GM21576 (cell line): ENCODE results near the gene CCNDBP1.
A peak's percentile ranks its signal among the peaks of the same experiment; 100 is the strongest.
"Not testable (repeated sequence)": the region's sequence is repeated elsewhere in the genome, so short reads cannot be mapped to it uniquely, and the experiment has no call there.

Experiments used
- ATAC-seq: cut with Tn5 transposase; IDR thresholded peaks from one replicate; pipeline ENCODE4 v1.9.1; 2021; ENCODE audit warnings: mild to moderate bottlenecking, moderate library complexity; ENCODE audit not compliant: unreplicated experiment

CCNDBP1 gene, protein sequence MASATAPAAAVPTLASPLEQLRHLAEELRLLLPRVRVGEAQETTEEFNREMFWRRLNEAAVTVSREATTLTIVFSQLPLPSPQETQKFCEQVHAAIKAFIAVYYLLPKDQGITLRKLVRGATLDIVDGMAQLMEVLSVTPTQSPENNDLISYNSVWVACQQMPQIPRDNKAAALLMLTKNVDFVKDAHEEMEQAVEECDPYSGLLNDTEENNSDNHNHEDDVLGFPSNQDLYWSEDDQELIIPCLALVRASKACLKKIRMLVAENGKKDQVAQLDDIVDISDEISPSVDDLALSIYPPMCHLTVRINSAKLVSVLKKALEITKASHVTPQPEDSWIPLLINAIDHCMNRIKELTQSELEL

DNA sequence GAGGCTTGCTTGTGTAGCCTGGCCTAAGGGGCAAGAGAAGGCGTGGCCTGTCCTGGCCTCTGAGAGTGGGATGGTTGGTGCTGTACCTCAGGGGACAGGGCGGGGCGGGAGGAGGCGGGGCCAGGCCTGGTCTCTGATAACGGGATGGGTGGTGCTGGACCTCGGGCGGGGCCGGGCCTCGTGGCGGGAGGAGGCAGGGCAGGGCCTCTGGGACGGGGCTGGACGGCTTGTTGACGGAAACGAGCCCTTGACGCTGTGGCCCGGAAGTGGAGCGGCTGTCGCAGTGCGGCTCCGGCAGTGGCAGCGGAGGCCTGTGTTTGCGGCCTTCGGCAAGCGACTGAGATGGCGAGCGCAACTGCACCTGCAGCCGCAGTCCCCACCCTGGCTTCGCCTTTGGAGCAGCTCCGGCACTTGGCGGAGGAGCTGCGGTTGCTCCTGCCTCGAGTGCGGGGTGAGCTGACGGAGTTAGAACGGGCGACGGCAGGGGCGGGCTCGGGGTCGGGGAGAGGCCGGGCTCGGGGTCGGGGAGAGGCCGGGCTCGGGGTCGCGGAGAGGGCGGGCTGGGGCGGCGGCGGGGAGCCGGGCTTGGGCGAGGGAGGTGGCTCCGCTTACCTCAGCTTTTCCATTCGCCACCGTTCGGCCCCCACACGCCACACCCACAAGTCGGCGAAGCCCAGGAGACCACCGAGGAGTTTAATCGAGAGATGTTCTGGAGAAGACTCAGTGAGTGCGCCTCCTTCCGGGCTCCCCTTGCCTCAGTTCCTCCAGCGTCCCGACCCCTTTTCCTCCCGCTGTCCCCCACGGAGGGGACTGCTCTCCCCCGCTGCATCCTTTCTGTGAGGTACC is at the start of gene CCNDBP1:
Gene CCNDBP1, plus strand, starts transcription at position 247 of the 846 bp plus-strand sequence. Its CDS starts 96 bp downstream, at position 343.
- peak; percentile 93 for ATAC-seq

DNA sequence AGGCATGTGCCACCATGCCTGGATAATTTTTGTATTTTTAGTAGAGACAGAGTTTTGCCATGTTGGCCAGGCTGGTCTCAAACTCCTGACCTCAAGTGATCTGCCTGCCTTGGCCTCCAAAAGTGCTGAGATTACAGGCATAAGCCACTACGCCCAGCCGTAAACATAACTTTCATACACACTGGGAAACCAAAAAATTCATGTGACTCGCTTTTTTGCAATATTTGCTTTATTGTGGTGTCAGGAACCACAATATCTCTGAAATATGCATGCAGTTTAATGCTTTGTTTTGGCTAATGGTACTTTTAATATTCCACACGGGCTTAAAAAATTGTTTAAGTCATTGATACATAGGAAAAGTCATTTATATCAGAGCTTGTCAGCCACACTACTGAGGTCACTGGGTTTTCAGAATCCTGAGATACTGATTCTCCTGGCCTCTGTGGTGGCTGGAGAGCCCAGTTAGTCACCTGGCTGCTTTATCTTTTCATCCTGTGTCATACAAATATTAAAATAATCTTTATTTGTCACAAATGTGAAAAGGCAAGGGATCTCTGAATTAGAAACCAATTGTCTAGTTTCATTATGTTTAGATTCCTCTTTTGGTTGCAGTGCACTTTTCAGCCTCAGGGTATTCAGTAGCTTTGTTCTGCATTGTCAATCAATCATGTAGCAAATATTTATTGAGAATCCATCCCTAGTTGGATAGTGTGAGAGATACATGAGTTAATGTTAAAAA is 41.8 kb upstream of the CCNDBP1 start:
- no peak for ATAC-seq

DNA sequence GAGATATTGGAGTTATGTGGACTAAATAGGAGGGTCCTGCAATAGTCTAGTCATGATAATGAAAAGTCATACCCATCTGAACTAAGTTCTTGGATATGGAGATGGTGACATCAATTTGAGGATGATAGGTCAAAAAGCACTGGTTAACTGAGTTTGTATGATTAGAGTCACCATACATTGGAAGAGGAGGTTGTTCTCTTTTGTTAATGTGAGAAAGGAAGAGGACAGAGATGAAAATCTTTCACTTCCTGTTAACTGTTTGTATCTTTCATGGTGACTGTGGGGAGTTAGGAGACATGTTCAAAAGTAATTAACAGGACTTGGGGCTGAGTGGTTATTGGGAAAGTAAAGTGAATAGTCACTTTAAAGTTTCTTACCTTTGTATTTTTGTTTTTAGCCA is 40.7 kb upstream of the CCNDBP1 start:
- no peak for ATAC-seq

DNA sequence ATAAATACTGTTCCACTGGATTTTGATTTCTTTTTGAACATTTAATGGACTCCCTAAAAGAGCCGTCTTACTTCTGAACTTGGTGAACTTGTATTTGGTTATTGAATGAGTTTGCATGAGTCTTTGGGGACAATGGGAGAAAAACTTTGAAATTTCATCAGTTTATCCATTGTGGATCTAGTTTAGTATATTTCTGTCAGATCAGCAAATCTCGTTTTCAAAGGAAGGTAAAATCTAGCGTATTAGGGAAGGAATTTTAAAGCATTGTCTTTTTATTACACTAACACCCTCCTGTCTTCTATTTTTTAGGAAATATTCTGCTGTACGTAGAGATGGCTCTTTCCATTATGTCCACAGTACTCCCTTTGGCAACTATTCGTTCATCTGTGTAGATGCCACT is 39.0 kb upstream of the CCNDBP1 start:
- no peak for ATAC-seq

DNA sequence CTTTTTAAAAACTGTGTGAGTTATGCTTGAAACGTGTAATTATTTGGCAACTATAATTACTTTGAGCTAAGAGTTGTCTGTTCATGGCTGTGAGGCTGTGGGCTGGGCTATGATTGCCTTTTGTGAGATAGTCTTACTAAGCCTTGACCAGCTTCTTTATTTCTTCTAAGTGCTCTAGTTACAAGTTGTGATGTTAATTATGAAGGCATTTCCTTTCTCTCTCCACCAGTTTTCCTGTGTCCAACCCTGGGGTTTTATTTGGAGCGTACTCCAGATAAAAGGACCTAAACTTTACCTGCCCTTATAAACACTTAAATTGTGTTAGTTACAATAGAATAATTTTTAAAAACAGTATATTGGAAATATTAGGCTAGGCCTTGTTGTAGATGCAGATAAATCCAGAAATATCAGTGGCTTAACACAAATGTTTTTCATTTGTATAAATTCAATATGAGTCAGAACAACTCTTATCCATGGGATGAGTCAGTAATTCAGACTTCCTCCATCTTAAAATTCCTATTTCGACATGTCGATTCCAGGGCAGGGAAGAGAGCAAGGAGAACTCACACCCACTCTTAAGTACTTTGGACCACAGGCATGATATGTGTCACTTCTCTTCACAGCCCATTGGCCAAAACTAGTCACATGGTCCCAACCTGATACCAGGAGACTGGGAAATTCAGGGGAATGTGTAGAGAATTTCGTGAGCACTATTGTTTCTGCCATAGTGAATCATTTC is 34.8 kb upstream of the CCNDBP1 start:
- no peak for ATAC-seq

DNA sequence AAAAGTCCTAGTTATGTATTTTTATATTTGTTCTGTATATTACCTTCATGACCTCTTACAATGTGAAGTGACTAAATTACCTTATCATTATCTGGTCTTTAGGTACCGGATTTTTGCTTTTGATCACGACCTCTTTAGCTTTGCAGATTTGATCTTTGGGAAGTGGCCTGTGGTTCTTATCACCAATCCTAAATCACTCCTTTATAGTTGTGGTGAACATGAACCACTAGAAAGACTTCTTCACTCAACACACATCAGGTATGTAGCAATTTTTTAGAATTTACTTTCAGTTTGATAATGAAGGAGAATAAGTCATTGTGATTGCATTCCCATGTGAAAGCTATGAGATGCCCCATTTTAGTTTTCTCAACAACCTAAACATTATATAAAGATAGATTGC is 33.5 kb upstream of the CCNDBP1 start:
- ATAC-seq = no peak

DNA sequence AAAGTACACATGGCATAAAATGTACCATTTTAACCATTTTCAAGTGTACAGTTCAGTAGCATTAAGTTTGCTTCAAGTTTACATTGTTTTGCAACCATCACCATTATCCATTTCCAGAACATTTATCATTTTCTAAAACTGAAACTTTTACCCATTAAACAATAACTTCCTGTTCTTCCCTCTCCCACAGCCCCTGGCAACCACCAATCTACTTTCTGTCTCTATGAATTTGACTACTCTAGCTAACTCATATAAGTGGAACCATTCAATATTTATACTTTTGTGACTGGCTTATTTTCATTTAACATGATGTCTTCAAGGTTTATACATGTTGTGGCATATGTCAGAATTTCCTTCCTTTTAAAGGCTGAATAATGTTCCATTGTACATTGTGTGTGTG is 31.9 kb upstream of the CCNDBP1 start:
- no peak for ATAC-seq

DNA sequence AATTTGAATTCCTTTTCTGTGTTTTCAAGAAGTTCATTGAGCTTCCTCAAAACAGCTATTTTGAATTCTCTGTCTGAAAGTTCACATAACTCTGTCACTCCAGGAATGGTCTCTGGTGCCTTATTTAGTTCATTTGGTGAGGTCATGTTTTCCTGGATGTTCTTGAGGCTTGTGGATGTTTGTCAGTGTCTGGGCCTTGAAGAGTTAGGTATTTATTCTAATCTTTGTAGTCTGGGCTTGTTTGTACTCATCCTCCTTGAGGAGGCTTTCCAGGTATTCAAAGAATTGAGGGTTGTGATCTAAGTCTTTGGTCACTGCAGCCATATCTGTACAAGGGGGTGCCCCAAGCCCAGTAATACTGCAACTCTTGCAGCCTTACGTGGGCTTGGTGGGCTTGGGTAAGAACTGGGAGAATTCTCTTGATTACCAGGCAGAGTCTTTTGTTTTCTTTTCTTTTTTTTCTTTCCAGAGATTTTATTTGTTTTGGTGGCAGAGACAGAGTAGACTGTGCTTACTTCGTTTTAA is 19.3 kb upstream of the CCNDBP1 start:
- no peak for ATAC-seq

DNA sequence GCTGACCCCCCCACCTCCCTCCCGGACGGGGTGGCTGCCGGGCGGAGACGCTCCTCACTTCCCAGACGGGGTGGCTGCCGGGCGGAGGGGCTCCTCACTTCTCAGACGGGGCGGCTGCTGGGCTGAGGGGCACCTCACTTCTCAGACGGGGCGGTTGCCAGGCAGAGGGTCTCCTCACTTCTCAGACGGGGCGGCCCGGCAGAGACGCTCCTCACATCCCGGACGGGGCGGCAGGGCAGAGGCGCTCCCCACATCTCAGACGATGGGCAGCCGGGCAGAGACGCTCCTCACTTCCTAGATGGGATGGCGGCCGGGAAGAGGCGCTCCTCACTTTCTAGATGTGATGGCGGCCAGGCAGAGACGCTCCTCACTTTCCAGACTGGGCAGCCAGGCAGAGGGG is 17.9 kb upstream of the CCNDBP1 start:
- ATAC-seq = not testable (repeated sequence)

DNA sequence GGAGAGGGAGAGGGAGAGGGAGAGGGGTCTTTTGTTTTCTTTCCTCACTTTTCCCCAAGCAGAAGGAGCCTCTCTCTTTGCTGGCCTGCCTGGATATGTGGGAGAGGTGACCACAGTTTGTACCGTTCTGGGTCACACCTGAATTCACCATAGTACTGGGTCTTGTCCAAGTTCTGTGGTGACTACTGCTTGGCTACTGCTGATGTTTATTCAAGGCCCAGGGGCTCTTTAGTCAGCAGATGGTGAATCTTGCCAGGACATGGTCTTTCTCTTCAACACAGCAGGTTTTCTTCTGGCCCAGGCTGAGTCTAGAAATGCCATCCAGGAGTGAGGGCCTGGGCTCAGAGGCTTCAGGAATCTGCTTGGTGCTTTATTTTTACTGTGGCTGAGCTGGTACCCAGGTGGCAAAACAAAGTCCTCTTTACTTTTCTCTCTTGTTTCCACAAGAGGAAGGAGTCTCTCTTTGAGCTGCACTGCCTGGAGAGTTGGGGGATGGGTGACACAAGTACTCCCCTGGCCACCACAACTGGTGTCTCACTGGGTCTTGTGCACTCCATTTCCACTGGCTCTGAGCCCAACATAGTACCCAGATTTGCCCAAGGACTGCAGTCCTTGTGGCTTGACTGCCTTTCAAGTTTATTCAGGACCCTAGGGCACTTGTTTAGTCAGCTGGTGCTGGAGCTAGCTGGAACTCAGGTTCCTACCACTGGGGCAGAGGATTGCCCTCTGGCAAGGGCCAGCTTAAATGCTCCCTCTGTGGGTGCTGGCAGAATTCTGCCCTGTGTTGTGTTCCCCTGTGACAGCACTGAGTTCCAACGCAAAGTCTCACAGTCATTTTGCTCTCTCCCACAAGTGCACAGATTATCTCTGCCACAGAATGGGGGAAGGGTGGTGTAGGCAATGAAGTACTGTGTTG is 16.8 kb upstream of the CCNDBP1 start:
- no peak for ATAC-seq

DNA sequence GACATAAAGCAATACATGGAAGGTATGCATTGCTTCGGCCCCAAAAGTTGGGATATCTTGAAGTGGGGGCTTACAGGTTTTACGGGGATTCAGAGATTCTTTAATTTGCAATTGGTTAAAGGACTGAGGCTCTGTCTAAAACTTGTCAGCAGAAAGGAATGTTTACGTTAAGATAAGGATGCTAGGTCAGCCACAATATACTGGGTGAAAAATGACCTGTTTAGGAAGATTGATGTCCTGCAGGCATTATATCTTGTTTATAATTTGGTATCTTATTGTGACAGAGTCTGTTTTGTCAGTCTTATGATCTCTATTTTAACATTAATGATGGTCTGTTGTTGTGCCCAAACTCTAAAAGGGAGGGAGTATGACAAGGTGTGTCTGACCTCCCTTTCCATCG is 15.3 kb upstream of the CCNDBP1 start:
- ATAC-seq = no peak

DNA sequence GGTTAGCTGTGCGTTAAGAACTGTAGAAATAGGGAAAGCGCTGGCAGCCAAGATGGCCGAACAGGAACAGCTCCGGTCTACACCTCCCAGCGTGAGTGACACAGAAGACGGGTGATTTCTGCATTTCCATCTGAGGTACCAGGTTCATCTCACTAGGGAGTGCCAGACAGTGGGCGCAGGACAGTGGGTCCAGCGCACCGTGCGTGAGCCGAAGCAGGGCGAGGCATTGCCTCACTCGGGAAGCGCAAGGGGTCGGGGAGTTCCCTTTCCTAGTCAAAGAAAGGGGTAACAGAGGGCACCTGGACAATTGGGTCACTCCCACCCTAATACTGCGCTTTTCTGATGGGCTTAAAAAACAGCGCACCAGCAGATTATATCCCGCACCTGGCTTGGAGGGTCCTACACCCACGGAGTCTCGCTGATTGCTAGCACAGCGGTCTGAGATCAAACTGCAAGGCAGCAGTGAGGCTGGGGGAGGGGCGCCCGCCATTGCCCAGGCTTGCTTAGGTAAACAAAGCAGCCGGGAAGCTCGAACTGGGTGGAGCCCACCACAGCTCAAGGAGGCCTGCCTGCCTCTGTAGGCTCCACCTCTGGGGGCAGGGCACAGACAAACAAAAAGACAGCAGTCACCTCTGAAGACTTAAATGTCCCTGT is 9.4 kb upstream of the CCNDBP1 start:
- ATAC-seq = not testable (repeated sequence)

DNA sequence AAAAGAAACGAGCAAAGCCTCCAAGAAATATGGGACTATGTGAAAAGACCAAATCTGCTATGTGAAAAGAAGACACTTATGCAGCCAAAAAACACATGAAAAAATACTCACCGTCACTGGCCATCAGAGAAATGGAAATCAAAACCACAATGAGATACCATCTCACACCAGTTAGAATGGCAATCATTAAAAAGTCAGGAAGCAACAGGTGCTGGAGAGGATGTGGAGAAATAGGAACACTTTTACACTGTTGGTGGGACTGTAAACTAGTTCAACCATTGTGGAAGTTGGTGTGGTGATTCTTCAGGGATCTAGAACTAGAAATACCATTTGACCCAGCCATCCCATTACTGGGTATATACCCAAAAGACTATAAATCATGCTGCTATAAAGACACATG is 8.1 kb upstream of the CCNDBP1 start:
- ATAC-seq = not testable (repeated sequence)

DNA sequence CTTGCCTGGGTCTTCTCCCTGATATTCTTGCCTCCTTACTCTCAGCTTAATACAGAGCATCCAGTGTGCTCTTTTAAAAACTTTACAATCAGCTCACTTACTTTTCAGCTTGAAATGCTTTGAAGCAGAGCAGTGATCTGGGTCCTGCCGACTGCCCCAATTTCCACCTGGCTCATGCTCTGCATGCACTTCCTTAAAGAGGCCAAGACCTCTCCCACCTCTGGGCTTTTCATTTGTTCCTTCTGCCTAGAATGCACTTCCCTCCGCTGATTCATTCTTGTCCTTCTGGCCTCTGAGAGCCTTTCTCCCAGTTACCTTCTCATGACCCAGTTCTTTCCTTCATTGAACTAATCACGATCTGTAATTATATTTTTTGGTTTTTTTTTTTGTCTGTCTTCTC is 1.9 kb upstream of the CCNDBP1 start:
- ATAC-seq = no peak

DNA sequence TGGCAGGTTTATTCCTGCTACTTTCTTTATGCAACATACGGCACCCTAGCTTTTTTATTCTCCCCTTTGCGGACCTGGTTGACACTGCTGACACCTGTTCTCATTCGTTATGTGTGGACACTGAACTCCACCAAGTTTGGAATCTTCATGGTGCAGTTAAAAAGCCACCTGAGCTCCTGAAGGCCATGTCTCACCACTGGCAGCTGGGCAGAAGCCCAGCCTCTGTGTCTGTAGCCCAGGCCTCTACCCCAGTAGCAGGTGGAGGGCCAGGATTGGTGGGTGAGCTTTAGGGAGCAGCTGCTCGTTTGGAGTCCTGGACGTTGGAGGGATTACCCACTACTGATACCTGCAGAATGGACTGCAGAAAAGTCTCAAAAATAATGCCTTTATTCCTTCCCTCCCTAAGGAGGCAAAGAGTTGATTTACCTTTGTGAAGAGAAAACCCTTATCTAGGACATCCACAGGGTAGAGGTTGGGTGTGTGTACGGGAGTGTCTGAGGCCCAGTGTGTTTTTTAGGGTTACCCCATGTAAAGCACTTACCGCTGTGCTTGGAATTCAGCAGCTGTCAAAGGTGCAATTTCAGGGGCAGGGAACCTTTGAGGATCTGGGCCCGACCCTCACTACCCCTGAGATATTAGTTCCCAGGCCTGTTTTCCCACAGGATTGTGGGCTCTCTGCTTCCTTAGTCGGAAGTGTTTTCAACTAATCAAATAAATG is 637 bp upstream of the CCNDBP1 start:
- no peak for ATAC-seq

DNA sequence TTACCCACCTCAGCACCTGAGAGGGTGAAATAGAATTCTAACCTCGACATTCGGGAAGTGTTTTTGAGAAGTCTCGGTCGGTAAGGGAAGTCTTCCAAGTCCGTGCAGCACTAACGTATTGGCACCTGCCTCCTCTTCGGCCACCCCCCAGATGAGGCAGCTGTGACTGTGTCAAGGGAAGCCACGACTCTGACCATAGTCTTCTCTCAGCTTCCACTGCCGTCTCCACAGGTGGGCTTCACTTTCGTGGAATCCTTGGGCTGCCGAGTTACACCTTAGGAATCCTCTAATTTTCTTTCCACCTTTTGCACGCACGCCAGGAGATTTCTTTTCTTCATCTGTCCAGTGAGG is 775 bp downstream of the CCNDBP1 start:
- ATAC-seq = peak; percentile 13

DNA sequence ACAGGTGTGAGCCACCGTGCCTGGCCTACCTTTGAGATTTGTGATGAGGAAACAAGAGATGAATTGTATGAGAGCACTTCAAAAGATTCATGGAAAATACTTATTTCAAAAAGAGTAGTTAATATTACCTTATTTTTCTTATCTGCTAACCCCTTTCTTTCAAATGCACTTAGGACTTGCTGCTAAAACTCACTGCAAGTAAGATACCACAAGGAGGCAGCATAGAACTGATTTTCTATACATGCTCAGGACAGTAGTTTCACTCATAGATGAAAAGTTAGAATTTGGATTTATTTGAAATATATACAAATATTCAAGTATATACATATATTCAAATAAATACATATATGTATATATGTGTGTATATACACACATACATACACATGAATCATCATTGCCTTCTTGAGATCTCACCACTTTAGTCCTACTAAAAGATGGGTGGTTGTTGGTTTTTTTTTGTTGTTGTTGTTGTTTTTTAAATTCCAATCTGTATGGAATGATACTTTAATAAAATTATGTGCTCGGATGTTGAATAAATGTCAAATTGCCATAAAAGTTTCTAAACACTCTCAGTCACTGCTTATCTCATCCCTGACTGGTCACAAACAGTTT is 2.4 kb downstream of the CCNDBP1 start:
- no peak for ATAC-seq

DNA sequence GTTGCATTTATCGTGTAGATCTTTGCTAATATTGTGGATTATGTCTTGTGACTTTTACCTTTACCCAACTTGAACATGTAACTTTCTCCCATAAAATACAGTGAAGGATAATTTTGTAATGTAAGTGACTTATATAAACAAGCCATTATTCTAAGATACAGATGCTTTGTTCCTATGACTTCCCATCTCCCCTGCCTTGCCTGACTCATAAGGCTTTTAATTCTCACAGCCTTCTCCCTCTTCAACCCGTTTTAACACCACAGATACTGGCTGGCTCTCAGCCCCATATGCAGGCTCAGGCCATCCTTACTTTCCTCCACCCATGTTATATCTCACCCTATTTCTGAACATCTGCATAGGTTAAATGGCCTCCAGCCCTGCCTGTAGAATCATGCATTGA is 4.1 kb downstream of the CCNDBP1 start:
- ATAC-seq = no peak
